SJSA1 (cell line): ENCODE data around the gene DENND2D. TPM values are rescaled to one million over a fixed set of nuclear protein-coding genes. Genes with fewer than 3 reads are reported as not detected.

Experiments
- DNase-seq, 2 experiments: peaks; one replicate each; pipeline ENCODE4 v3.0.0-alpha.2; 2015 to 2020; ENCODE audit warnings: low spot score in 2 of 2, low read depth in 1 of 2
- H3K27ac ChIP-seq: fragments of 250-450 bp; sonication (Bioruptor Pico); 2 replicates; pipeline ENCODE4 v1.5.1; 2020; ENCODE audit warnings: mild to moderate bottlenecking, moderate library complexity
- H3K27me3 ChIP-seq: fragments of 250-450 bp; sonication (Bioruptor Pico); replicated peaks from 2 replicates; pipeline ENCODE4 v1.5.1; 2020; ENCODE audit warnings: mild to moderate bottlenecking, moderate library complexity
- H3K36me3 ChIP-seq: fragments of 250-450 bp; sonication (Bioruptor Pico); 2 replicates; pipeline ENCODE4 v1.5.1; 2020; ENCODE audit warnings: mild to moderate bottlenecking
- H3K4me1 ChIP-seq: fragments of 250-450 bp; sonication (Bioruptor Pico); replicated peaks from 2 replicates; pipeline ENCODE4 v1.6.1; 2021; ENCODE audit warnings: mild to moderate bottlenecking
- H3K4me3 ChIP-seq: fragments of 250-450 bp; sonication (Bioruptor Pico); 2 replicates; pipeline ENCODE4 v1.5.1; 2020; ENCODE audit warnings: mild to moderate bottlenecking
- H3K9me3 ChIP-seq: fragments of 250-450 bp; sonication (Bioruptor Pico); replicated peaks from 2 replicates; pipeline ENCODE4 v1.5.1; 2020; ENCODE audit warnings: mild to moderate bottlenecking
- total RNA-seq: library from RNA; depleted of rRNA; stranded (reverse); fragments of >200 nt; shearing (Covaris generic); gene quantifications from 2 replicates; pipeline ENCODE4 v1.2.3, GENCODE V29; 2014

The DENND2D gene
- total RNA-seq, 1 experiment from 2014 or later, result not detected

DNA sequence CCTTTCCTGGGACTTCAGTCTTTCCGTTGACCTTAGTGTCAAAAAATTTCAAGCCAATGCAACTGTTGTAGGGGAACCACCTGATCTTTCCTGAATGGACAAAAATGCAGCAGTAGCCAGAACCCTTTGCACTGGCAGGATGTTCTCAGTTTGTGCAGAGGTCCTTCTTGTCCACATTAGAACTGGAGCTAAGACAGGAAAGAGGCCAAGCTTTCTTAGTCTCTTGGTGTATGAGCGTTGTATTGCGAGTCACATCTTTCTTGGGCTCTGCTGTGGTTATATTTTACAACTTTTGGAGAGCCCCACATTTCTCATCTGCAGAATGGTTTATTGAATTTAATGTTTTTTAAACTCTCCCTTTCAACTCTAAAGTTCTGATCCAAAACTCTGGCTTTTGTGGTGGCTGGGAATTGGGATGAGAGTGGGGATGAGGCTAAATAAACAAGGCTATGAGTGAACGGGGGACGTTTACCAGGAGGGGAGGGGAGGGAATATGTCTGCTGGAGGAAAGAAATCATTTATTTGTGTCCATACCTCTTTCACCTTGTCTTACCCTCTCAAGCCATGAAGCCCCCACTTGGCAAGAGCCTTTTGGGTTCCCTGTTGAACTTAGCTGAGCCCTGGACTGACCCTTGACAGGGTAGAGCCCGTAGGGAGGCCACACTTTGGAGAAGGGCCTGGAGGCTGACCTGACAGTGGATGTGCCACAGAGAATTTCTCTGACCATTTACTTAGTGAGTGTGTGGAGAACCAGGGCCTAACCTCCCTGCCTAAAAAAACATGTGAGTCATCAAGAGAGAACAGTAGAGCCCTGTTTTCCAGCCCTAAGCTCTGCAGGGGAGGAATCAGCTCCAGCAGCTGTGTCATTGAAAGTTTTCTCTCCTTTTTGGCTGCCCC, 27.7 kb upstream of the DENND2D start:
- DNase-seq, result no peak
- Histone ChIP-seq H3K27ac (no peak overlapping the region), H3K4me3 (no peak overlapping the region)

DNA sequence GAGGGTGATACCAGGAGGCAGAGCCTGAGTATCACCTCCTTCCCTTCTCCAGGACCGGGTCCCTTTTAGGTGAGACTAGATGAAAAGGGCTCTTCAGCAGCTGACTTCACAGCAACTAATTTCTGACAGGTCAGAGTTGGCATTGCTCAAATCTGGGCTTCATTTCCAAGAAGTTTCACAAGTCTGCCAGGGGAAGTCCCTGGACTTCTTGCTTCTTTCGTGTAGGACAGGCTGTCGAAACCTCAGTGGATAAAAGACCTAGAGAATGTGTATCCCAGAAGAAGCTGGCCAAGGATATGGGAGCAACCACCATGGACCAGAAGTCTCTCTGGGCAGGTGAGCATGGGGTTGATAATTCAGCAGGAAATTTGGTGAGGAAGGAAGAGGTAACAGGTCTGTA, 27.0 kb upstream of the DENND2D start, which contains the start of gene CHI3L2:
TSS of gene CHI3L2 (plus strand) at position 280 of the 400 bp plus-strand sequence. CDS start at position 297, 17 bp downstream.
- Histone ChIP-seq H3K27ac (no peak within 1 kb of the TSS), H3K4me3 (no peak within 1 kb of the TSS)
- DNase-seq, result no peak

More for the DNA sequence above, 27.7 kb upstream of the DENND2D start:
- H3K4me1 ChIP-seq, result no peaks in the 10 kb centered on the region
- no peaks in the 10 kb centered on the region for H3K9me3 ChIP-seq
- H3K36me3 ChIP-seq, result no peaks in the 10 kb centered on the region
- no peaks in the 10 kb centered on the region for H3K27me3 ChIP-seq

DNA sequence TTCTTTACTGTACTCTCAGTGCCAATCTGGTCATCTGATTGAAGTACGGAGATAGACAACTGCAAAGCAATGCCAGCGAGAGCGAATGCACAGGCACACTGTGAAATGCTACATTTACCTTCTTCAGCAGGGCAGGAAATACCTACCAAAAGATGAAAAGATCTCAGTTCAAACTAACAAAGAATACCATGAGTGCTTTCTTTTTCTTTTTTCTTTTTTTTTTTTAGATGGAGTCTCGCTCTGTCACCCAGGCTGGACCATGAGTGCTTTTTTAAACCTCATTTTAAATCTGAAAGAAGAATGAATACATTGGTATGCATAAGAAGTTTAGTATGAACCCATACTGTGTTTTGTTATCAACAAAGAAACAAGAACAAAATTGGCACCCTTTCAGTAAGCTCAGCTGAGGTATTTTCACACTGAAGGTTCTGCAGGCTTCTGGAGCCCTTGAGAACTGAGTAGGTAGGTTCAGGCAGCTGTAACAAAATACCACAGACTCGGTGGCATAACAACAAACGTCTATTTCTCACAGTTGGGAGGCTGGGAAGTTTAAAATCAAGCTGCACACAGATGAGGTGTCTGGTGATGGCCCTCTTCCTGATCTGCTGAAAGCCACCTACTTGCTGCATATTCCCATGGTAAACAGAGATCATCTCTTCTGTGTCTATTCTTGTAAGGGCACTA, 25.4 kb upstream of the DENND2D start:
- no peaks in the 10 kb centered on the region for H3K36me3 ChIP-seq
- no peaks in the 10 kb centered on the region for H3K27me3 ChIP-seq
- no peak overlapping the region for H3K4me3 ChIP-seq
- no peaks in the 10 kb centered on the region for H3K9me3 ChIP-seq
- no peak for DNase-seq
- no peaks in the 10 kb centered on the region for H3K4me1 ChIP-seq
- H3K27ac ChIP-seq, result no peak overlapping the region

More for the DNA sequence above, 27.0 kb upstream of the DENND2D start, which contains the start of gene CHI3L2:
- Histone ChIP-seq H3K27me3 (no peaks in the 10 kb centered on the region), H3K4me1 (no peaks in the 10 kb centered on the region), H3K36me3 (no peaks in the 10 kb centered on the region), H3K9me3 (no peaks in the 10 kb centered on the region)

DNA sequence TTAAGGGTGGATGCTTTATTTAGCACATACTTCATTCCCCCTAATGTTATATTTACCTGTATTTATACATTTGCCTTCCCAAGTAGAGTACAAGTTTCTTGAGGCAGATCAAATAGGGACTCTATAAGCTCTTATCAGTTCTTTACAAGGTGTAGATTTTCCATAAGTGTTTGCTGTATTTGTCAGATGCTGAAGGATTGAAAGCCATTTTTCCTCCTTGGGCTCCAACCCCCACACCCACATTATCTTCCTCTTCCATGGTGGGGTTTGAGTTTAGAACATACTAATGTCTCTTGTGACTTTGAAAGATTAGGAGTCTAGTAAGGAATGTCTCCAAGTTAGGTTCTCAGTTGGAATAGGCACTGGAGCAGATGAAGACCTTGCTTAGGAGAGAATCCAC, 24.6 kb upstream of the DENND2D start:
- DNase-seq, result no peak

DNA sequence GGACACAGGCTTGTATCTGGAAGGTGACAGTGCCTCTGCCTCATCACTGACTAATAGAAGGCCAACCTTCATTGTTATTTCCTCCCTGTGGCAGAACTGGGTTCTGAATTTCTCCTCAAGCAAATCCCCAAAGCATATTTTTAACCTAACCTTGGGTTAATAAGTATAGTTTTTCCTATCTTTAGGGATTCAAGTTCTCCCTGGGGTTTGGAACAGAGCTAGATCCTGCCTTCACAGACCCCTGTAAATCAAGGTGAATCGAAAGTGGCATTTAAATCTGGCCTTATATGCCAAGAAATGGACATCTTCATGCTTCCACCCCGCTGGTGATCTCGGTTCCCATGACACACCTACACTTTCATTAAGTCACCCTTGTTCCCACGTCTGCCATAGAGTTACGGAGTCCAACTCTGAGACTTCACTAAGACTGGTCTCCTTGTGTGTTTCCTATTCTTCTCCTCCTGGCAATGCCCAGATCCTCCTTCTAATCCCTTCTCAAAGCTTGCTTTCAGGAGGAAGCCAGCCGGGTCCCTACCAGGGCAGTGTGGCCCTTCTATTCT, 22.8 kb upstream of the DENND2D start:
- no peak overlapping the region for H3K4me3 ChIP-seq
- no peaks in the 10 kb centered on the region for H3K4me1 ChIP-seq
- H3K27me3 ChIP-seq, result no peaks in the 10 kb centered on the region

More for the DNA sequence above, 24.6 kb upstream of the DENND2D start:
- H3K36me3 ChIP-seq, result no peaks in the 10 kb centered on the region
- no peaks in the 10 kb centered on the region for H3K4me1 ChIP-seq
- no peak overlapping the region for H3K27ac ChIP-seq
- no peak overlapping the region for H3K4me3 ChIP-seq
- no peaks in the 10 kb centered on the region for H3K9me3 ChIP-seq
- no peaks in the 10 kb centered on the region for H3K27me3 ChIP-seq

DNA sequence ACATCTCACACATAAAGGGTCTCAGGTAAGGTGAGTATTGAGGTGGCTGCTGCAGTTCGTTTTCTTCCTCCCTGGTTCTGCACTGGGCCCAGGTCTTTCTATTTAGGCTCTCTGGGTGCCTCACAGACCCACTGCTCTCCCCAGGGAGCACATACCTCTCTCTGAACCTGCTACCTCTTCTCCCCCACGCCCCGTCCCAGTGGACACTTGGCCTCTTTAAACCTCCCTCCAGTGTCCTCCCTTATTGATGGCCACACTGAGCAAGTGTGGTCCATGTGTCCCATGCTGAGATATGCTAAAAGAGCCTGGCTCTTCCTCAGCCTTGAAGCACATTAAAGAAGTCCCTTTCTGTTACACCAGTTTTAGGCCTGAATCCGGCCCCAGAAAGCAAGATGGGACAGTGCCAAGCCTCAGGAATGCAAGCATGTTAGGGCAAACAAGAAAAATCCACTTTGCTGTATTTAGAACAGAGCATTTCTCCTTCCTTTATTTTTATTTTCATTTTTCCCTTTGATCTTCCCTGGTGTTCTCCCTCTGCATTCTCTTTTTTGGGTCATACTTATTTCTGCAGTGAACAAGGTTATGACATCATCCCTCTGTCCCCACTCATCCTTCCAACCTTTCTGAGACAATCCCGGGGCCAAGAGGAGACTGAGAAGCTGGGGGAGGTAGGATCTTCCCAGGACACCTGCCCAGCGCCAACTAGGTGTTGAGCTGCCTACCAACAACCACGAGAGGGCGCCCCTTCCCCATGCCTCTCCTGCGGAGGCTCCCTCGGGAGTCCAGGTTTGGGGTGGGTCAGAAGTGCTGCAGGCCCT, 22.1 kb upstream of the DENND2D start:
- Histone ChIP-seq H3K4me1 (no peaks in the 10 kb centered on the region), H3K9me3 (no peaks in the 10 kb centered on the region), H3K4me3 (no peak overlapping the region), H3K36me3 (no peaks in the 10 kb centered on the region), H3K27ac (no peak overlapping the region), H3K27me3 (no peaks in the 10 kb centered on the region)
- DNase-seq, result peak; percentile 47 to 70

More for the DNA sequence above, 22.8 kb upstream of the DENND2D start:
- no peak for DNase-seq
- no peaks in the 10 kb centered on the region for H3K36me3 ChIP-seq
- H3K27ac ChIP-seq, result no peak overlapping the region
- H3K9me3 ChIP-seq, result no peaks in the 10 kb centered on the region

DNA sequence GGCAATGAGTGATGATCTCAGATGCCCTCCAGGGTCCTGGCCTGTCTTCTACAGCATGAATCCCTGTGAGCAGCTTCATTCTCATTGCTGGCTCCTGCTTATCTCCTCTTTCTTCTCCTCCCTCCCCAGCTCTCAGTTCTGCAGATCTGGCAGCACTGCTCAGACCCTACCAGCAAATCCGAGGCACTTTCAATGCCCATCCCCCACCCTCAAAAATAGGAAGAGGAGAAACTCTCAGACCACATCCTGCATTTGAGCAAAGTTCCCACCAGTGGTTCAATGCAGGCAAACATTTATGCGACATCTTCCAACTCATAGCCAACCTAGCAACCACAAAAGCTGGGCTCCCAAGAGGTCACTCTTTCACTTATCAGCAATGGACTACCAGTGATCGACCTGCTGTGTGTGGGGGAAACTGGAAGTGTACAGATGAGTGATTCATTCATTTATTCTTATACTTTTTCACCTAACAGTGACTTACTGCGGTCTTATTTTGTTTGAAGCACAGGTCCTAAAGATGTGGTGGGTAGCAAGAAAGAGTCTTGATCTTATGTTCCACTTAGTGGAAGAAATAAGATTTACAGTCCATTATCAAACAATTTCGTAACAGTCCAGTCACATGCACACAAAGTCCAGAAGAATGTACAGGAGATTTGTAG, 21.3 kb upstream of the DENND2D start:
- Histone ChIP-seq H3K36me3 (no peaks in the 10 kb centered on the region), H3K9me3 (no peaks in the 10 kb centered on the region), H3K4me3 (no peak overlapping the region), H3K27me3 (no peaks in the 10 kb centered on the region), H3K4me1 (no peaks in the 10 kb centered on the region), H3K27ac (no peak overlapping the region)
- DNase-seq, result no peak

DNA sequence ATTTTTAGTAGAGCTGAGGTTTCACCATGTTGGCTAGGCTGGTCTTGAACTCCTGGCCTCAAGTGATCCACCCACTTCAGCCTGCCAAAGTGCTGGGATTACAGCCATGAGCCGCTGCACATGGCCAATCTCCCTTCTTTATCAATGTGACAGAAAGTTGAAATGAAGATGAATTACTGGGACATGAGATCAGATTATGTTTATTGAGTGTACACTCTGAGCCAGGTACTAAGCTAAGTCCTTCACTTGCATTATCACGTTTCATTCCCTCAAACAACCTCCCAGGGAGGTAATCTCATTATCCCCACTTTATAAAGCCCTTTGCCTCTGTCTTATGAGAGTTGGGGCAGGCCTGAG, 20.8 kb upstream of the DENND2D start:
- no peaks in the 10 kb centered on the region for H3K27me3 ChIP-seq
- H3K36me3 ChIP-seq, result no peaks in the 10 kb centered on the region
- no peaks in the 10 kb centered on the region for H3K4me1 ChIP-seq
- no peak for DNase-seq
- no peak overlapping the region for H3K4me3 ChIP-seq
- H3K9me3 ChIP-seq, result no peaks in the 10 kb centered on the region
- H3K27ac ChIP-seq, result no peak overlapping the region

DNA sequence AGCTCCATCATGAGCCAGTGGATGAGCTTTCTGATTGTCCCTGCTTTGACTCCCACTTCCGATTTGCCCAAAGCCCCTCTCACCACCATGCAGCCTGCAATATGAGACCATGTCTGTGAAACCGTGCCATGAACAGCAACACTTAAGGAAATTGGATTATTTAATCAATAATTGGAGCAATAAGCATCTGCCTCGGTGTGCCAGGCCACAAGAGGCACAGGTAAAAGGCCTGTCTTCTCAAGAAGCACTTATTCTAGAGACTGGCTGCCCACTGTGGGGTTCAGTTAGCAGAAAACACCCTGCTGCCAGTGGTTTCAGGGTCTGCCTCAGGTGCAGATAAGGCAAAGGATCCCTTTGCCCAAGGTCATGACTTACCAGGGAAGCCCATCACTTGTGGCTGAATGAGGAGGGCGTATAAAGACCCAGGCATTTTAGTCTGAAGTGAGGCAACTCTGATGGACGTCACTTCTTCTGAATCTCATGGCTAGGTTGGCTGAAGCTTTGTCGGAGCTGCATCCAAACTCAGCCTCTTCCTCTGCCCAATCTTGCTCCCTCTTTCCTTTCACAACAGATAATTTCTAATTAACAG, 19.9 kb upstream of the DENND2D start:
- DNase-seq, result no peak
- H3K36me3 ChIP-seq, result no peaks in the 10 kb centered on the region
- no peaks in the 10 kb centered on the region for H3K4me1 ChIP-seq
- no peak overlapping the region for H3K27ac ChIP-seq
- H3K9me3 ChIP-seq, result no peaks in the 10 kb centered on the region
- no peaks in the 10 kb centered on the region for H3K27me3 ChIP-seq
- no peak overlapping the region for H3K4me3 ChIP-seq

DNA sequence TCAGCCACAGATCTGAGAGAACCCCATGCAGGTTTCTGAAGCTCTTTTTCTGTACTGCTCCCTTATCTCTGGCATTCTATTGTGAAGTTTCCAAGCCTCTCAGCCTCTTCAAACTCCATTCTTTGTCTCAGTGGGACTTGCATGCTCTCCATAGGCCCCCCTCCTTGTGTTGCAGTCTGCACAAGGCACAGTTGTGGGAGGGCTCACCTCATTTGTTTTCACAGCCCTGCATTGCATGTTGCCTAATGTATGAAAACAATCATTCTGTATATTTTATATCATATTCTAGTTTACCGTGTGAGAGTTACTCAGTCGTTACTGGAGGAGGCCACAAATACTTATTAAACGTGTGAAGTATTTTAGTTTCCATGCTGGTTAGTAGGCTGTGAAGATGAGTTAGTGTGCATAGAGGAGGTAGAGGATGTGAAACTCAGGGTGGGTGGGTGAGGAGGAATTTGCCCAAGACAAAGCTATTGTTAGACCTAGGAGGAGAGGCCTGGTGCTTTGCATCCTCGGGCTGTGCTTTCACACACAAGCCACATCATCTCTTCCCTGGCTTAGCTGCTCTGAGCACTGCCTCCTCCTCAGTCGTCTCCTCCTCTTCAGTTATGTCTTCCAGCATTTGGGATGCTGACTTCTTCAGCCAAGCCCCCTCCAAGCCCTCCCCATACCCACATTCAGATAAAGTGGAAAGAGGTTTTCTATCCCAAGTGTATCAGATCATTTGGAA, 19.3 kb upstream of the DENND2D start:
- Histone ChIP-seq H3K27me3 (no peaks in the 10 kb centered on the region), H3K36me3 (no peaks in the 10 kb centered on the region), H3K4me3 (no peak overlapping the region), H3K27ac (no peak overlapping the region), H3K9me3 (no peaks in the 10 kb centered on the region), H3K4me1 (no peaks in the 10 kb centered on the region)
- DNase-seq, result no peak

DNA sequence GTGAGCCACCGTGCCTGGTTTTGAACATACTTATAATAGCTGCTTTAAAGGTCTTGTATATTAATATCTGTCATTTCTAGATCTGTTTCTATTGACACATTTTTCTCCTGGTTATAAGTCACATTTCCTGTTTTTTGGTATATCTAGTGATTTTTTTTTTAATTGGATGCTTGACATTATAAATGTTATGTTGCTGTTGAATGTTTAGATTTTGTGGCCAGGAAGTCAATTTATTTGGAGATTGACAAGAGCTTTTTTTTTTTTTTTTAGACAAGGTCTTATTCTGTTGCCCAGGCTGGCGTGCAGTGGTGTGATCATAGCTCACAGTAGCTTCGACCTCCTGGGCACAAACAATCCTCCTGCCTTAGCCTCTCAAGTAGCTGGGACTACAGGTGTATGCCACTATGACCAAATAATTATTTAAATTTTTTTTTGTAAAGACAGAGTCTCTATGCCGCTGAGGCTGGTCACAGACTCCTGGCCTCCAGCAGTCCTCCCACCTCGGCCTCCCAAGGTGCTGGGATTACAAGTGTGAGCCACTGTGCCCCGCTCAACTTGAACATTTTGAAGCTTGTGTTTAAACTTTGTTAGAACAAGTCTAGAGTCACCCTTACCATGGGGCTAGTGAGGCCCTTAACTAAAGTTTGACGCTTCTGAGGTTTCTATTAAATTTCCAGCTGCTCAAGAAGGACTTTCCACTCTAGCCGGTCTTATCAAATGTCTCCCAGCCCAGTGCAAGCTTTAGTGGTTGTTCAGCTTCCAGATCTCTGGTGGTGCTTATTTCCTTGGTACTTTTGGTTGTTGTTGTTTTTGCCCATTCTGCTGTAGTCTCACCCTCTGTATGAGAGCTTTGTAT, 18.5 kb upstream of the DENND2D start:
- Histone ChIP-seq H3K27ac (no peak overlapping the region), H3K36me3 (no peaks in the 10 kb centered on the region), H3K9me3 (no peaks in the 10 kb centered on the region), H3K4me1 (no peaks in the 10 kb centered on the region), H3K4me3 (no peak overlapping the region), H3K27me3 (no peaks in the 10 kb centered on the region)
- DNase-seq, result no peak
